H1 (cell line): ENCODE results near the gene ZNF777. TPM values are rescaled to one million over a fixed set of nuclear protein-coding genes. Genes with fewer than 3 reads are reported as not detected.

Experiments used
- CTCF ChIA-PET: fragments of 300-600 bp; sonication (Branson Sonifier 250); formaldehyde crosslinking; loops from one replicate; lab custom pipeline; 2021; ENCODE audit not compliant: partially characterized antibody; lab: Charles Lee
- POLR2A ChIA-PET: fragments of 300-600 bp; sonication (Branson Sonifier 250); formaldehyde crosslinking; loops from one replicate; lab custom pipeline; 2021; ENCODE audit warnings: inconsistent platforms; ENCODE audit not compliant: partially characterized antibody; lab: Charles Lee
- DNase-seq, 2 experiments: peaks; one replicate each; pipeline versions ENCODE4 v3.0.0 to v3.0.0-alpha.2; 2010 to 2022; ENCODE audit warnings: low spot score in 2 of 2, low read depth in 1 of 2, mixed read lengths in 1 of 2
- FAIRE-seq: peaks from 2 replicates; lab custom pipeline; 2011; peaks lifted over from hg19 to GRCh38; lab: Jason Lieb, UNC
- H2AFZ ChIP-seq: 2 replicates; pipeline ENCODE4 v1.8.1; 2012; ENCODE audit warnings: low read length, inconsistent platforms
- H2AK5ac ChIP-seq: 2 replicates; pipeline ENCODE4 v1.6.1; 2013; ENCODE audit warnings: low read depth, low read length
- H2BK120ac ChIP-seq: replicated peaks from 2 replicates; pipeline ENCODE3; 2013; ENCODE audit warnings: low read depth, low read length, inconsistent platforms
- H2BK12ac ChIP-seq: 2 replicates; pipeline ENCODE4 v1.6.1; 2013; ENCODE audit warnings: low read depth, low read length
- H2BK15ac ChIP-seq: 2 replicates; pipeline ENCODE4 v1.6.1; 2013; ENCODE audit warnings: low read length
- H2BK20ac ChIP-seq: 2 replicates; pipeline ENCODE4 v1.6.1; 2013; ENCODE audit warnings: low read length
- H2BK5ac ChIP-seq: 2 replicates; pipeline ENCODE4 v1.6.1; 2013; ENCODE audit warnings: low read depth, low read length
- H3K14ac ChIP-seq: 2 replicates; pipeline ENCODE4 v1.6.1; 2013; ENCODE audit warnings: inconsistent platforms; ENCODE audit not compliant: insufficient read length
- H3K18ac ChIP-seq: 2 replicates; pipeline ENCODE4 v1.6.1; 2013; ENCODE audit warnings: low read length; ENCODE audit errors: extremely low read depth
- H3K23ac ChIP-seq: 2 replicates; pipeline ENCODE4 v1.6.1; 2013; ENCODE audit warnings: inconsistent platforms; ENCODE audit not compliant: insufficient read length
- H3K23me2 ChIP-seq: 2 replicates; pipeline ENCODE4 v1.6.1; 2013; ENCODE audit warnings: low read depth, low read length
- H3K27ac ChIP-seq: 2 replicates; pipeline ENCODE4 v1.6.1; 2011; ENCODE audit warnings: low read depth, low read length, inconsistent platforms
- H3K27me3 ChIP-seq, 4 experiments: replicated peaks in 1 of 4; 1 replicate in 1 of 4; 2 replicates in 3 of 4; pipeline versions ENCODE4 v1.6.1 to v1.8.1; 2011 to 2013; ENCODE audit warnings: low read length in 3 of 4, mild to moderate bottlenecking in 3 of 4, inconsistent platforms in 2 of 4, mixed read lengths in 2 of 4, moderate library complexity in 1 of 4; ENCODE audit not compliant: control insufficient read depth in 3 of 4, insufficient read depth in 3 of 4; ENCODE audit errors: extremely low read depth in 1 of 4
- H3K36me3 ChIP-seq, 4 experiments: 2 replicates each; pipeline versions ENCODE4 v1.6.1 to v1.8.1; 2011 to 2013; ENCODE audit warnings: mild to moderate bottlenecking in 4 of 4, low read length in 3 of 4, moderate library complexity in 2 of 4, control low read depth in 1 of 4, inconsistent platforms in 1 of 4; ENCODE audit not compliant: insufficient read depth in 4 of 4, control insufficient read depth in 2 of 4
- H3K4ac ChIP-seq: replicated peaks from 2 replicates; pipeline ENCODE3; 2013; ENCODE audit warnings: low read length, low read depth, mixed read lengths, inconsistent platforms; ENCODE audit not compliant: insufficient read length
- H3K4me1 ChIP-seq, 4 experiments: replicated peaks in 1 of 4; 1 replicate in 1 of 4; 2 replicates in 3 of 4; pipeline versions ENCODE4 v1.6.1 to v1.8.1; 2011 to 2013; ENCODE audit warnings: low read length in 3 of 4, inconsistent platforms in 2 of 4, mixed read lengths in 1 of 4; ENCODE audit not compliant: insufficient read depth in 4 of 4, control insufficient read depth in 3 of 4
- H3K4me2 ChIP-seq, 2 experiments: 2 replicates each; pipeline versions ENCODE4 v1.6.1 to v1.8.1; 2011 to 2013; ENCODE audit warnings: low read depth in 2 of 2, low read length in 2 of 2, control low read depth in 1 of 2, inconsistent platforms in 1 of 2, mild to moderate bottlenecking in 1 of 2; ENCODE audit not compliant: insufficient read depth in 1 of 2
- H3K4me3 ChIP-seq, 4 experiments: fragments of 200-600, 300-600 bp in 1 of 4; sonication (generic), shearing (Covaris generic), sonication (Bioruptor Twin) in 1 of 4; 2 replicates each; pipeline versions ENCODE4 v1.5.1 to v1.8.1; 2011 to 2016; ENCODE audit warnings: low read length in 4 of 4, low read depth in 3 of 4, control low read depth in 2 of 4, inconsistent platforms in 2 of 4, mild to moderate bottlenecking in 2 of 4, mixed read lengths in 1 of 4, moderate library complexity in 1 of 4; ENCODE audit not compliant: insufficient read depth in 2 of 4; ENCODE audit errors: extremely low read depth in 1 of 4
- H3K56ac ChIP-seq: replicated peaks from 2 replicates; pipeline ENCODE3; 2013; ENCODE audit warnings: low read depth, mild to moderate bottlenecking, mixed read lengths, low read length, inconsistent platforms; ENCODE audit not compliant: insufficient read length
- H3K79me1 ChIP-seq: 2 replicates; pipeline ENCODE4 v1.6.1; 2013; ENCODE audit warnings: low read depth, low read length, control low read depth
- H3K79me2 ChIP-seq, 2 experiments: 2 replicates each; pipeline versions ENCODE4 v1.6.1 to v1.8.1; 2012 to 2013; ENCODE audit warnings: low read length in 2 of 2, mild to moderate bottlenecking in 2 of 2, inconsistent platforms in 1 of 2; ENCODE audit not compliant: insufficient read depth in 2 of 2, control insufficient read depth in 1 of 2
- H3K9ac ChIP-seq, 4 experiments: replicated peaks in 1 of 4; 1 replicate in 1 of 4; 2 replicates in 3 of 4; pipeline versions ENCODE4 v1.6.1 to v1.8.1; 2011 to 2013; ENCODE audit warnings: low read depth in 3 of 4, low read length in 3 of 4, control low read depth in 2 of 4, mild to moderate bottlenecking in 2 of 4, moderate library complexity in 2 of 4, inconsistent platforms in 1 of 4; ENCODE audit errors: extremely low read depth in 1 of 4
- H3K9me3 ChIP-seq, 2 experiments: 2 replicates each; pipeline versions ENCODE4 v1.6.1 to v1.8.1; 2012 to 2013; ENCODE audit warnings: mild to moderate bottlenecking in 2 of 2, moderate library complexity in 2 of 2, control low read depth in 1 of 2, inconsistent platforms in 1 of 2, low read depth in 1 of 2, low read length in 1 of 2, mixed read lengths in 1 of 2; ENCODE audit not compliant: insufficient read depth in 2 of 2
- H4K20me1 ChIP-seq, 2 experiments: replicated peaks in 1 of 2; 2 replicates each; pipeline versions ENCODE3 to v1.8.1; 2011 to 2013; ENCODE audit warnings: inconsistent platforms in 2 of 2, low read length in 2 of 2, mild to moderate bottlenecking in 1 of 2; ENCODE audit not compliant: insufficient read depth in 2 of 2, control insufficient read depth in 1 of 2
- H4K5ac ChIP-seq: 2 replicates; pipeline ENCODE4 v1.6.1; 2013; ENCODE audit warnings: low read length, low read depth, mixed read lengths, inconsistent platforms; ENCODE audit not compliant: insufficient read length
- H4K8ac ChIP-seq: 2 replicates; pipeline ENCODE4 v1.8.0; 2013; ENCODE audit warnings: mild to moderate bottlenecking, moderate library complexity, low read length, inconsistent platforms; ENCODE audit not compliant: insufficient read depth; ENCODE audit errors: extremely low read depth
- H4K91ac ChIP-seq: replicated peaks from 2 replicates; pipeline ENCODE3; 2013; ENCODE audit warnings: low read length, mixed read lengths, inconsistent platforms; ENCODE audit not compliant: insufficient read length
- EGR1 ChIP-seq: IDR thresholded peaks from 2 replicates; pipeline ENCODE4 v1.6.1; 2011; ENCODE audit warnings: low read depth, low read length, borderline replicate concordance
- JUN ChIP-seq: IDR thresholded peaks from 2 replicates; pipeline ENCODE4 v1.6.1; 2011; ENCODE audit warnings: low read depth, mild to moderate bottlenecking, improper control_type of control experiment, low read length
- NANOG ChIP-seq: IDR thresholded peaks from 2 replicates; pipeline ENCODE4 v1.6.1; 2011; ENCODE audit warnings: low read length, low read depth, mild to moderate bottlenecking, inconsistent platforms; ENCODE audit not compliant: insufficient read depth, poor library complexity, severe bottlenecking
- SIRT6 ChIP-seq: IDR thresholded peaks from one replicate; pipeline ENCODE4 v1.7.1; 2012; ENCODE audit warnings: low read length, inconsistent platforms
- TCF12 ChIP-seq: IDR thresholded peaks from 2 replicates; pipeline ENCODE4 v1.6.1; 2011; ENCODE audit warnings: low read depth, mild to moderate bottlenecking, low read length
- WGBS, 2 experiments: shearing (Covaris generic) in 1 of 2; methylation state at CpG; one replicate each; pipeline versions ENCODE4 v1.1.6 to v1.1.7; 2013 to 2015; ENCODE audit warnings: low lambda C conversion rate in 2 of 2, mixed read lengths in 2 of 2, inconsistent platforms in 1 of 2, low coverage in 1 of 2, missing lambda C conversion rate in 1 of 2; ENCODE audit not compliant: insufficient replicate concordance in 2 of 2, insufficient coverage in 1 of 2, insufficient read length in 1 of 2; ENCODE audit errors: extremely low coverage in 1 of 2, missing lambda C conversion rate in 1 of 2; 5-methylcytosine and 5-hydroxymethylcytosine counted together
- polyA plus RNA-seq, 7 experiments: library from polyadenylated mRNA; depleted of rRNA in 3 of 7; stranded (reverse) in 5 of 7; unstranded in 2 of 7; fragments of >200 nt in 5 of 7; fragments of 200-250 nt in 2 of 7; gene quantifications; 1 replicate in 5 of 7; 2 replicates in 1 of 7; 4 replicates in 1 of 7; pipeline versions ENCODE4 v1.2.1 to v1.2.3, GENCODE V29; 2011 to 2013; ENCODE audit warnings: missing spikeins in 2 of 7, mixed read lengths in 2 of 7
- total RNA-seq: library from RNA; stranded (reverse); fragmentation: NEBNext Ultra II Directional; extraction: Animal tissue kit (Norgen Biotek cat#: 25700); gene quantifications from 2 replicates; pipeline ENCODE4 v1.2.1, GENCODE V29; 2021

ZNF777 gene
- total and polyA plus RNA-seq, 2 of the 8 experiments (the other 6 are each of a cell fraction or from before 2014, with no cell fraction given) = 8.0 to 10.1 TPM

- Histone ChIP-seq H3K56ac (no peak overlapping the region), H3K36me3 (no peaks in the 10 kb centered on the region), H3K4me3 (no peak overlapping the region), H3K9ac (no peak overlapping the region), H3K23me2 (peaks cover 12% of the 10 kb centered on the region; the same call in 1 of the 2 replicates), H2BK5ac (no peak overlapping the region), H2BK15ac (no peak overlapping the region), H3K79me2 (no peaks in the 10 kb centered on the region), H3K27me3 (peaks cover 0 to 10% (median 6%) of the 10 kb centered on the region in 4 experiments; a peak in 5 of 7 replicates), H2BK120ac (no peak overlapping the region), H2AFZ (no peak overlapping the region), H3K23ac (no peak overlapping the region), H3K27ac (no peak overlapping the region), H4K5ac (no peak overlapping the region), H4K20me1 (no peaks in the 10 kb centered on the region), H3K79me1 (no peaks in the 10 kb centered on the region), H3K9me3 (no peaks in the 10 kb centered on the region), H3K4ac (no peak overlapping the region), H2BK20ac (no peak overlapping the region), H2AK5ac (no peak overlapping the region), H3K14ac (no peak overlapping the region), H4K91ac (no peak overlapping the region), H4K8ac (peak overlapping the region; percentile 48; the same call in 1 of the 2 replicates), H2BK12ac (no peak overlapping the region), H3K4me2 (no peak overlapping the region), H3K18ac (no peak overlapping the region), H3K4me1 (peaks cover 0 to 4% (median under 1%) of the 10 kb centered on the region in 4 experiments; a peak in 4 of 7 replicates)
- no peak for DNase-seq
- no peak for TF ChIP-seq TCF12
- TF ChIP-seq NANOG = no peak
- no peak for TF ChIP-seq EGR1
- no peak for TF ChIP-seq JUN
- no peak for TF ChIP-seq SIRT6
- ChIA-PET POLR2A (interaction anchor here (1.2 to 1.5 kb wide), 2 partner anchors 10 kb away, joined by 3 read pairs; no protein-coding TSS in a partner anchor), CTCF (interaction anchor here (1.1 to 1.9 kb wide), 4 partner anchors 10 to 98 kb away, joined by 3 to 4 read pairs (median 3); no protein-coding TSS in a partner anchor)
- 90% methylated on average over 3 of the region's 3 CpGs; no CpG with 5 or more reads in 1 of the 2 experiments for WGBS, 2 experiments
- no peak for FAIRE-seq
Measured at GRCh38 chr7:149420006-149420405, 40.9 kb downstream of the ZNF777 start.
